Measurements from ENCODE around the gene ATG7. TPM values are rescaled to one million over a fixed set of nuclear protein-coding genes. Genes with fewer than 3 reads are reported as not detected.

ATG7 gene
- total and polyA plus RNA-seq, 8 donors = 25.0 to 73.3 (median 29.6) TPM

DNA sequence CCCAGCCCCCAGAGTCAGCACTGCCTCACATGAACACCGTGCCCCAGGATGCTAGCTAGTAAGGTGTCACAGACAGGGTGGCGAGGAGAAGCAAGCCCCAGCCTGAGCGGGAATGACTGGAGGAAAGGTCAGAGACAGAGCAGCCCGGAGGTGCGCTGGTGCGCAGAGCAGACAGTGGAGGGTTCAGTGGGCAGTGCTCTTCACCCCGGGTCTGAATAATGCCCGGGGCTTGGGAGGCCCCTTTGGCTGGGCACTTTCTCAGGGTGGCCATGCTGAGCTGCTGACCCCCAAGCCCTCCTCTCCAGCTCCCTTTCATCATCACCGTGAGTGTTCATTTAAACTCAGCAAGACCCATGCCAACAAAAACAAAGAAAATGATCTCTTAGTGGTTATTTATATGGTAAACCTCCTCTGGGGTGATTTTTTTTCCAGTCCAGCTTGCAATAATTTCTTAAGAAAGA is 260.8 kb downstream of the ATG7 start:
- DNase-seq = no peak
- TF ChIP-seq, protein P1, sequence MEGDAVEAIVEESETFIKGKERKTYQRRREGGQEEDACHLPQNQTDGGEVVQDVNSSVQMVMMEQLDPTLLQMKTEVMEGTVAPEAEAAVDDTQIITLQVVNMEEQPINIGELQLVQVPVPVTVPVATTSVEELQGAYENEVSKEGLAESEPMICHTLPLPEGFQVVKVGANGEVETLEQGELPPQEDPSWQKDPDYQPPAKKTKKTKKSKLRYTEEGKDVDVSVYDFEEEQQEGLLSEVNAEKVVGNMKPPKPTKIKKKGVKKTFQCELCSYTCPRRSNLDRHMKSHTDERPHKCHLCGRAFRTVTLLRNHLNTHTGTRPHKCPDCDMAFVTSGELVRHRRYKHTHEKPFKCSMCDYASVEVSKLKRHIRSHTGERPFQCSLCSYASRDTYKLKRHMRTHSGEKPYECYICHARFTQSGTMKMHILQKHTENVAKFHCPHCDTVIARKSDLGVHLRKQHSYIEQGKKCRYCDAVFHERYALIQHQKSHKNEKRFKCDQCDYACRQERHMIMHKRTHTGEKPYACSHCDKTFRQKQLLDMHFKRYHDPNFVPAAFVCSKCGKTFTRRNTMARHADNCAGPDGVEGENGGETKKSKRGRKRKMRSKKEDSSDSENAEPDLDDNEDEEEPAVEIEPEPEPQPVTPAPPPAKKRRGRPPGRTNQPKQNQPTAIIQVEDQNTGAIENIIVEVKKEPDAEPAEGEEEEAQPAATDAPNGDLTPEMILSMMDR (IDR thresholded peaks at IDR 0.05) = no peak
- no peak for ATAC-seq

GRCh38 chr3:11534011-11534792 is 262.0 kb downstream of the ATG7 start:
- TF ChIP-seq, protein P1 (IDR thresholded peaks at IDR 0.05) = no peak
- Histone ChIP-seq H3K27ac (no peak overlapping the region), H3K4me3 (no peak overlapping the region), H3K4me1 (no peaks in the 10 kb centered on the region), H3K36me3 (no peaks in the 10 kb centered on the region), H3K27me3 (no peaks in the 10 kb centered on the region), H3K9me3 (no peaks in the 10 kb centered on the region)
- DNase-seq (no peak), ATAC-seq (no peak)
- intact Hi-C loops (cut with DNase I) = no loop called here

More for the DNA sequence above, 260.8 kb downstream of the ATG7 start:
- no peak overlapping the region for H3K4me3 ChIP-seq
- no peaks in the 10 kb centered on the region for H3K36me3 ChIP-seq
- H3K27ac ChIP-seq = no peak overlapping the region
- intact Hi-C loops (cut with DNase I) = no loop called here
- no peaks in the 10 kb centered on the region for H3K27me3 ChIP-seq
- H3K4me1 ChIP-seq = no peaks in the 10 kb centered on the region
- no peaks in the 10 kb centered on the region for H3K9me3 ChIP-seq

DNA sequence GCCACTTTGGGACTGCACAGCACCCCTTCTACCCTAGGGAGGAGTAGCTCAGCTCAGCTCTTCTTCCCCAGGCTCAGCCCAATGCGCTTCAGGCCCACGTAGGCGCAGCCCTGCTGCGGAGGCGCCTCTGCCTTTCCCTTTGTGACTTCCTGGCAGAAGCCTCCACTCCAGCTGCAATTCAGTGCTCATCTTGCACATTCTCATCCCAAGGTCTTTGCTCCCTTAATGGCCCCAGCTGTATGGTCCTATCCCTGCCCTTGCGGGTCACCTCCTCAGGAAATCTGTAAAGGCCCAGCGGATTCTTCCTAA is 262.6 kb downstream of the ATG7 start:
- Histone ChIP-seq H3K9me3 (no peaks in the 10 kb centered on the region), H3K27me3 (no peaks in the 10 kb centered on the region), H3K4me1 (no peaks in the 10 kb centered on the region), H3K4me3 (no peak overlapping the region), H3K27ac (no peak overlapping the region), H3K36me3 (no peaks in the 10 kb centered on the region)
- DNase-seq (no peak), ATAC-seq (no peak)
- intact Hi-C loops (cut with DNase I) = no loop called here
- TF ChIP-seq, protein P1 (IDR thresholded peaks at IDR 0.05) = no peak

DNA sequence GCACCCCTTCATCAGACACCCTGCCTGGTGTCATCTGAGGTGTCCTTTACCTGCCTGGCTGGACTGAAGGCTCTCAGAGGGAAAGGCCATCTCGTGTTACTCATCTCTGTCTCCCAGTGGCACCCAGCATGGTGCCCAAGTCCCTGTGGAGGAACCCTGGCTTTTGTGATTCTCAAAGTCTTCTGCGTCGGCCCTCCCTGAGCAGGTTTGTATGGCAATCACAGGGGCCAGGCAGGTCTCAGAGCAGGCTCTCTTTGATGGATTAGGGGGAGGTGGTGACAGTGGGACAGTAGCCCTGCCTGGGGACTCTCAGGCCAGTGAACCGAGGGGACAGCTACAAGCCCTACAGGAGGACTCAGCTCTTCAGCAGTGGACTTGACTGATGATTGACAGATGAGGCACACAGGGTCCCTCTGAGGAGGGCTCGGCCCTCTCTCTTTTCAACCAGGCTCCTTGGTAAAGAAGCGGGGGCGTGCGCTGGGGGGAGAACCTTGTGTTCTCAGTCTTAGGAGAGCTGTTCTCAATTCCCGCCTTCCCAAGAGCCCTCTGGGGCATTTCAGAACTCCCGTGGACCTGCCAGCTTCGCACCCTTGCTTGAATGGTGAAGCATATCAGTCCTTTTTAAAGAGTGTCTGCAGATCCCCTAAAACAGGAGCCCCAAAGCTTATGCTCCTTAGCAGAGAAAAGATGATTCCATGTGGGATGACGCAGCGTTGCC is 263.2 kb downstream of the ATG7 start:
- intact Hi-C loops (cut with DNase I) = no loop called here
- no peak overlapping the region for H3K27ac ChIP-seq
- DNase-seq = no peak
- TF ChIP-seq, protein P1 (IDR thresholded peaks at IDR 0.05) = no peak
- no peaks in the 10 kb centered on the region for H3K36me3 ChIP-seq
- no peak overlapping the region for H3K4me3 ChIP-seq
- H3K4me1 ChIP-seq = no peaks in the 10 kb centered on the region
- ATAC-seq = no peak
- no peaks in the 10 kb centered on the region for H3K9me3 ChIP-seq
- no peaks in the 10 kb centered on the region for H3K27me3 ChIP-seq

DNA sequence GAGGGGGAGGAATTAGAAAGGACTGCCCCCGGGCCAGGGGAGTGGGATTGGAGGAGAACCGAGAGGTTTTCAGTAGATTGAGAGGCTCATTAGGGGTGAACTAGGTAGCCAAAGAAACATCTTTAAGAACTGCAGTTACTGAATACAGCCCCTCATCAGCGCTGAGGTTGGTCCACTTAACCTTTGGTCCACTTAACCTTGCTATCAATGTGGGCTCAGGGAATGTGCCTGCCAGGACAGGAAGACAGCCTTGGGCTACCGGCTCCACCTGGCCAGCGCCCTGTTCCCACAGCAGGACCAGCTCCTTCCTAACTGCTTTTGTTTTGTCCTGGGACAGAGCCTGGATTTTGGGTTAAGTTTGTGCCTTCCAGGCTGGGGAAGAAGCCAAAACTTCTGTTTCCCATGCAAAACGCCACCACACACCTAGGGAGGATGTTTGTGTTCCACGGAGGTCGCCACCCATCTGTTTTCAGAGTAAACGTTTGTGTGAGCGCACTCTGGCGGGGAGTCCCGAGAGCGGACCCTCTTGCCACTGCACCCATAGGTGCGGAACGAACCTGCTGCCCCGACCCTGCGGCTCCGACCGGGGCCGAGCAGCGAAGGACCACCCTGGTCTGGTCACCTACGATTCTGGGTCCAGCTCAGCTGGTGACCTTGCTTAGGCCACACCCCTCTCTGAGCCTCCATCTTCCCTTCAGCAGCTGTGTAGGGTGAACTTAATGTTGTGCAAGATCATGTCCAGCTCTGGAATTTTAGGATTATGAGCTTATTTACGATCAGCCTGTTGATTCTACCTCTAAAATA is 264.1 kb downstream of the ATG7 start:
- TF ChIP-seq, protein P1 (IDR thresholded peaks at IDR 0.05) = no peak
- no peaks in the 10 kb centered on the region for H3K9me3 ChIP-seq
- H3K4me3 ChIP-seq = no peak overlapping the region
- H3K27me3 ChIP-seq = no peaks in the 10 kb centered on the region
- intact Hi-C loops (cut with DNase I) = no loop called here
- DNase-seq (no peak), ATAC-seq (no peak)
- H3K36me3 ChIP-seq = no peaks in the 10 kb centered on the region
- H3K27ac ChIP-seq = no peak overlapping the region
- no peaks in the 10 kb centered on the region for H3K4me1 ChIP-seq
